Cardiac muscle cell (in vitro differentiated cells and primary cell): Measurements from ENCODE around the gene PSMD8. TPM values are rescaled to one million over a fixed set of nuclear protein-coding genes. Genes with fewer than 3 reads are reported as not detected.
A peak's percentile ranks its signal among the peaks of the same experiment; 100 is the strongest.
"Not testable (repeated sequence)": the region's sequence is repeated elsewhere in the genome, so short reads cannot be mapped to it uniquely, and the experiment has no call there.

ENCODE experiments used
- DNase-seq, 2 donors: peaks; one replicate each; pipeline versions ENCODE4 v3.0.0 to v3.0.0-alpha.2; 2010 to 2017; ENCODE audit warnings: low read depth in 1 of 2, low spot score in 1 of 2
- H3K27ac ChIP-seq: fragments of 200-600 bp; sonication (generic); 2 replicates; pipeline ENCODE4 v1.5.1; 2016
- H3K27me3 ChIP-seq: fragments of 200-600 bp; sonication (generic); 2 replicates; pipeline ENCODE4 v1.6.0; 2016; ENCODE audit warnings: control low read depth
- H3K36me3 ChIP-seq: fragments of 200-600 bp; sonication (generic); 2 replicates; pipeline ENCODE4 v1.5.1; 2016; ENCODE audit warnings: control low read depth
- H3K4me1 ChIP-seq: fragments of 200-600 bp; sonication (generic); 2 replicates; pipeline ENCODE4 v1.8.1; 2017; ENCODE audit warnings: low read depth, mild to moderate bottlenecking, mixed run types
- H3K4me3 ChIP-seq: fragments of 200-600 bp; sonication (generic); 2 replicates; pipeline ENCODE4 v1.5.1; 2016; ENCODE audit warnings: mild to moderate bottlenecking
- H3K9me3 ChIP-seq: fragments of 200-600 bp; sonication (generic); 2 replicates; pipeline ENCODE4 v1.5.1; 2017; ENCODE audit warnings: low read depth, mild to moderate bottlenecking, control low read depth
- CTCF ChIP-seq: IDR thresholded peaks from 2 replicates; pipeline ENCODE4 v1.5.1; 2012; ENCODE audit warnings: low read depth, mild to moderate bottlenecking, low read length
- polyA plus RNA-seq: library from polyadenylated mRNA; unstranded; fragments of >200 nt; fragmentation: Nextera tagmentation; extraction: Ambion mirVana; gene quantifications from 2 replicates; pipeline ENCODE4 v1.2.1, GENCODE V29; 2016
- total RNA-seq: library from RNA; depleted of rRNA; stranded (reverse); fragments of >200 nt; gene quantifications from 2 replicates; pipeline ENCODE4 v1.2.3, GENCODE V29; 2016

PSMD8 gene
- total and polyA plus RNA-seq, 2 experiments from 2014 or later, result 233 to 303 TPM

- Histone ChIP-seq H3K27me3 (no peaks in the 10 kb centered on the region), H3K36me3 (no peaks in the 10 kb centered on the region)
Observed at GRCh38 chr19:38402967-38403674, 28.8 kb downstream of the PSMD8 start, which contains the start of gene FAM98C. Gene FAM98C, plus strand, starts transcription at chr19:38403093. Its CDS starts 61 bp downstream, at chr19:38403154.

GRCh38 chr19:38404858-38405257 lies 30.5 kb downstream of the PSMD8 start:
- no peak for DNase-seq

More at GRCh38 chr19:38402967-38403674, 28.8 kb downstream of the PSMD8 start, which contains the start of gene FAM98C:
- Histone ChIP-seq H3K27ac (no peak within 1 kb of the TSS), H3K9me3 (no peaks in the 10 kb centered on the region), H3K4me1 (no peaks in the 10 kb centered on the region), H3K4me3 (peak within 1 kb of the TSS; percentile 44)
- peak; percentile 98 for DNase-seq
- TF ChIP-seq CTCF, result peak; percentile 86

GRCh38 chr19:38405276-38405675 lies 30.9 kb downstream of the PSMD8 start:
- no peak for DNase-seq
- H3K27ac ChIP-seq, result no peak overlapping the region
- no peaks in the 10 kb centered on the region for H3K9me3 ChIP-seq
- H3K36me3 ChIP-seq, result no peaks in the 10 kb centered on the region
- H3K4me1 ChIP-seq, result no peaks in the 10 kb centered on the region
- no peaks in the 10 kb centered on the region for H3K27me3 ChIP-seq
- TF ChIP-seq CTCF, result no peak
- no peak overlapping the region for H3K4me3 ChIP-seq

More at GRCh38 chr19:38404858-38405257, 30.5 kb downstream of the PSMD8 start:
- TF ChIP-seq CTCF, result no peak
- Histone ChIP-seq H3K27me3 (no peaks in the 10 kb centered on the region), H3K27ac (no peak overlapping the region), H3K4me3 (no peak overlapping the region), H3K9me3 (no peaks in the 10 kb centered on the region), H3K4me1 (no peaks in the 10 kb centered on the region), H3K36me3 (no peaks in the 10 kb centered on the region)

- H3K9me3 ChIP-seq, result no peaks in the 10 kb centered on the region
- H3K36me3 ChIP-seq, result no peaks in the 10 kb centered on the region
- peaks cover 6% of the 10 kb centered on the region for H3K4me1 ChIP-seq
- H3K27ac ChIP-seq, result no peak overlapping the region
- TF ChIP-seq CTCF, result no peak
- peak in 1 of 2 donors; percentile 79 for DNase-seq
- H3K4me3 ChIP-seq, result no peak overlapping the region
- H3K27me3 ChIP-seq, result no peaks in the 10 kb centered on the region
Observed at GRCh38 chr19:38409631-38410133, 35.3 kb downstream of the PSMD8 start.

- not testable (repeated sequence) for H3K27me3 ChIP-seq, H3K9me3 ChIP-seq, H3K4me1 ChIP-seq, H3K27ac ChIP-seq, DNase-seq, H3K4me3 ChIP-seq, H3K36me3 ChIP-seq
Observed at GRCh38 chr19:38410407-38410806, 36.0 kb downstream of the PSMD8 start.

- H3K9me3 ChIP-seq, result no peaks in the 10 kb centered on the region
- H3K4me1 ChIP-seq, result peaks cover 6% of the 10 kb centered on the region
- no peak overlapping the region for H3K4me3 ChIP-seq
- H3K36me3 ChIP-seq, result no peaks in the 10 kb centered on the region
- H3K27me3 ChIP-seq, result no peaks in the 10 kb centered on the region
- no peak for TF ChIP-seq CTCF
- no peak overlapping the region for H3K27ac ChIP-seq
- no peak for DNase-seq
Observed at GRCh38 chr19:38411041-38411712, 36.8 kb downstream of the PSMD8 start.

GRCh38 chr19:38411898-38412297 lies 37.5 kb downstream of the PSMD8 start:
- H3K4me1 ChIP-seq, H3K4me3 ChIP-seq, H3K9me3 ChIP-seq, H3K27ac ChIP-seq, H3K36me3 ChIP-seq, DNase-seq, H3K27me3 ChIP-seq: not testable (repeated sequence)
